B cell (primary cell): ENCODE data around the gene GPC5.

Experiments used
- EZH2 ChIP-seq: IDR thresholded peaks from 2 replicates; pipeline ENCODE4 v1.6.1; 2012; ENCODE audit warnings: borderline replicate concordance, low read depth, mild to moderate bottlenecking, moderate library complexity, low read length; ENCODE audit not compliant: insufficient read depth, poor library complexity, severe bottlenecking
- TF ChIP-seq, protein P1 (sequence below): fragments of 200-600 bp; IDR thresholded peaks from one replicate; pipeline ENCODE4 v1.8.0; 2022; ENCODE audit warnings: antibody characterized with exemption, mild to moderate bottlenecking

DNA sequence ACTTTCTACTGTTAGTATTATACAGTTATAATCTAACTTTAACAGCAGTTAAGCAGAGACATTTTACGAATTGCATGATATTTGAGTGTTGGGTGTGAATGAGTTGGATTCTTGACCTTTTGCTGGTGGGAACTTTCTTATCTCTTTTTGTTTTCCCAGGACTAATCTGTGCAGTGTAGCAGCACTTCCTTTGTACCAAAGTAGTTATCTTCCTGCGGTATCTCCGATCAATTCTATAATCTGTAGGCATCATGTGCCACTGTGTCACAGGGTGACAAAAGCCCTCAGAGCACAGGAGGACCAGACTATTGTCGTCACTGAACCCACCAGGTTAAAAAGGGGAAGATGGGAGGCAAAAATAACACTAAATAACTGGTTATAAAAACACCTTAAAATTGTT is 823.5 kb downstream of the GPC5 start:
- no peak for TF ChIP-seq EZH2
- TF ChIP-seq, protein P1, sequence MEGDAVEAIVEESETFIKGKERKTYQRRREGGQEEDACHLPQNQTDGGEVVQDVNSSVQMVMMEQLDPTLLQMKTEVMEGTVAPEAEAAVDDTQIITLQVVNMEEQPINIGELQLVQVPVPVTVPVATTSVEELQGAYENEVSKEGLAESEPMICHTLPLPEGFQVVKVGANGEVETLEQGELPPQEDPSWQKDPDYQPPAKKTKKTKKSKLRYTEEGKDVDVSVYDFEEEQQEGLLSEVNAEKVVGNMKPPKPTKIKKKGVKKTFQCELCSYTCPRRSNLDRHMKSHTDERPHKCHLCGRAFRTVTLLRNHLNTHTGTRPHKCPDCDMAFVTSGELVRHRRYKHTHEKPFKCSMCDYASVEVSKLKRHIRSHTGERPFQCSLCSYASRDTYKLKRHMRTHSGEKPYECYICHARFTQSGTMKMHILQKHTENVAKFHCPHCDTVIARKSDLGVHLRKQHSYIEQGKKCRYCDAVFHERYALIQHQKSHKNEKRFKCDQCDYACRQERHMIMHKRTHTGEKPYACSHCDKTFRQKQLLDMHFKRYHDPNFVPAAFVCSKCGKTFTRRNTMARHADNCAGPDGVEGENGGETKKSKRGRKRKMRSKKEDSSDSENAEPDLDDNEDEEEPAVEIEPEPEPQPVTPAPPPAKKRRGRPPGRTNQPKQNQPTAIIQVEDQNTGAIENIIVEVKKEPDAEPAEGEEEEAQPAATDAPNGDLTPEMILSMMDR, result no peak
